ENCODE data around the gene RTP1.

RTP1 gene

GRCh38 chr3:187242435-187242834 lies 45.1 kb downstream of the RTP1 start:
- DNase-seq (ENCODE audit: low read depth, low spot score), result no peak

GRCh38 chr3:187242900-187243299 lies 45.6 kb downstream of the RTP1 start:
- DNase-seq (ENCODE audit: low read depth, low spot score), result no peak

GRCh38 chr3:187243933-187244524 lies 46.7 kb downstream of the RTP1 start:
- DNase-seq (ENCODE audit: low read depth, low spot score), result no peak

DNA sequence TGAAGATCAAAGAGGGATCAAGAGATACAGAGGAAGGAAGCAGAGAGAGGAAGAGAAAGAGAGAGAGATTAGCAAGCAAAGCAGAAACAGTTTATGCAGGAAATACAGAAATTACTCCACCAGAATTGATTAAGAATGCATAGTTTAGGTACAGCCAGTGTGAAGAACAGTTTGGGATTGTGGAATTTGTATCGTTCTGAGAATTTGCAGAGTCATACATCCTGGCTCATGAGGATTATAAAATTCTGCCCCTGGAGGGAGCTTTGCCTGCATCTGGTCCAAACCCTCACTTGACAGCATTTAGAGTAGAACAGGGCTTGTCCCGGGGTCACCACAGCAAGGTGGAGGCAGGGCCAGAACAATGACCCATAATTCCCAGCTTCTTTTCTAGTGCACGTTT lies 50.1 kb downstream of the RTP1 start:
- DNase-seq (ENCODE audit: low read depth, low spot score), result no peak
